Peyer's patch (tissue), 4 donors: ENCODE results near the gene CENPF. TPM values are rescaled to one million over a fixed set of nuclear protein-coding genes. Genes with fewer than 3 reads are reported as not detected.

Experiments used
- DNase-seq, 3 donors: peaks; one replicate each; pipeline ENCODE4 v3.0.0-alpha.2; 2017 to 2019
- H3K27ac ChIP-seq, 4 donors: fragments of 200-600 bp; sonication (generic); one replicate each; pipeline ENCODE4 v1.5.1; 2016 to 2019
- H3K27me3 ChIP-seq, 2 donors: fragments of 200-600 bp; sonication (generic); one replicate each; pipeline ENCODE4 v1.5.1; 2019
- H3K36me3 ChIP-seq, 3 donors: fragments of 200-600 bp; sonication (generic); one replicate each; pipeline ENCODE4 v1.5.1; 2016 to 2019
- H3K4me1 ChIP-seq, 4 donors: fragments of 200-600 bp; sonication (generic); one replicate each; pipeline ENCODE4 v1.5.1; 2016 to 2019
- H3K4me3 ChIP-seq, 4 donors: fragments of 200-600 bp; sonication (generic); 1 replicate in 3 of 4; 2 replicates in 1 of 4; pipeline ENCODE4 v1.5.1; 2016 to 2019; ENCODE audit warnings: mild to moderate bottlenecking in 1 of 4
- H3K9me3 ChIP-seq, 4 donors: fragments of 200-600 bp; sonication (generic); one replicate each; pipeline ENCODE4 v1.5.1; 2016 to 2019; ENCODE audit warnings: mild to moderate bottlenecking in 1 of 4
- POLR2A ChIP-seq, 2 donors: fragments of 450-650 bp; IDR thresholded peaks; one replicate each; pipeline ENCODE4 v1.5.1; 2017; ENCODE audit warnings: antibody characterized with exemption in 2 of 2, mild to moderate bottlenecking in 2 of 2, moderate library complexity in 2 of 2
- total RNA-seq, 4 donors: library from RNA; depleted of rRNA; stranded (reverse); fragments of >200 nt; gene quantifications; one replicate each; pipeline ENCODE4 v1.1.0, GENCODE V29; 2016
- TF ChIP-seq, protein P1 (sequence below), 6 experiments: fragments of 450-650 bp in 4 of 6; fragments of 200-600 bp in 2 of 6; sonication (generic) in 1 of 6; IDR thresholded peaks; one replicate each; pipeline ENCODE4 v1.5.1; 2017 to 2019; ENCODE audit warnings: antibody characterized with exemption in 6 of 6, mild to moderate bottlenecking in 3 of 6, moderate library complexity in 1 of 6

CENPF gene
- total RNA-seq, 4 donors from 2014 or later, result 6.1 to 23.9 (median 8.0) TPM

DNA sequence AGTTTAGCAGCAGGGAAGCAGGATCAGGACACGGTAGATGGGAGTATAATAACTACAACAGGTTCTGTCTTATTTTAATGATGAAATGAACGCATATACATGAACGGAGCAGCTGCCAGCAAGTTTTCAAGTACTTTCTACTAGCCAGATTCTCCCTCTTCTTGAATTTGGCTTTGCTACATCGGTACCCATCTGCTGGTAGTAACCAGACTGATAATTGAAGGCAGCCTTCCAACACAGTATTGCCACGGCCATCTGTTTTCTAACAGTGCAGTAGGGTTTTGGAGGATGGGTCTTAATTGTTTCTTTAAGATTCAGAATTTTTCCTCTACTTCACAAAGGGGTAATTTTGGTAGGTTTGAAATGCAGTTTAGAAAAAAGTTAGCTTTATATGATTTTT lies 33.4 kb downstream of the CENPF start:
- TF ChIP-seq, protein P1, sequence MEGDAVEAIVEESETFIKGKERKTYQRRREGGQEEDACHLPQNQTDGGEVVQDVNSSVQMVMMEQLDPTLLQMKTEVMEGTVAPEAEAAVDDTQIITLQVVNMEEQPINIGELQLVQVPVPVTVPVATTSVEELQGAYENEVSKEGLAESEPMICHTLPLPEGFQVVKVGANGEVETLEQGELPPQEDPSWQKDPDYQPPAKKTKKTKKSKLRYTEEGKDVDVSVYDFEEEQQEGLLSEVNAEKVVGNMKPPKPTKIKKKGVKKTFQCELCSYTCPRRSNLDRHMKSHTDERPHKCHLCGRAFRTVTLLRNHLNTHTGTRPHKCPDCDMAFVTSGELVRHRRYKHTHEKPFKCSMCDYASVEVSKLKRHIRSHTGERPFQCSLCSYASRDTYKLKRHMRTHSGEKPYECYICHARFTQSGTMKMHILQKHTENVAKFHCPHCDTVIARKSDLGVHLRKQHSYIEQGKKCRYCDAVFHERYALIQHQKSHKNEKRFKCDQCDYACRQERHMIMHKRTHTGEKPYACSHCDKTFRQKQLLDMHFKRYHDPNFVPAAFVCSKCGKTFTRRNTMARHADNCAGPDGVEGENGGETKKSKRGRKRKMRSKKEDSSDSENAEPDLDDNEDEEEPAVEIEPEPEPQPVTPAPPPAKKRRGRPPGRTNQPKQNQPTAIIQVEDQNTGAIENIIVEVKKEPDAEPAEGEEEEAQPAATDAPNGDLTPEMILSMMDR (IDR thresholded peaks at IDR 0.05), result no peak
- TF ChIP-seq POLR2A (IDR thresholded peaks at IDR 0.05), result no peak
- H3K27me3 ChIP-seq, result no peaks in the 10 kb centered on the region
- no peaks in the 10 kb centered on the region for H3K4me1 ChIP-seq
- H3K4me3 ChIP-seq, result no peak overlapping the region
- DNase-seq, result no peak
- H3K36me3 ChIP-seq, result no peaks in the 10 kb centered on the region
- H3K27ac ChIP-seq, result no peak overlapping the region
- no peaks in the 10 kb centered on the region for H3K9me3 ChIP-seq

DNA sequence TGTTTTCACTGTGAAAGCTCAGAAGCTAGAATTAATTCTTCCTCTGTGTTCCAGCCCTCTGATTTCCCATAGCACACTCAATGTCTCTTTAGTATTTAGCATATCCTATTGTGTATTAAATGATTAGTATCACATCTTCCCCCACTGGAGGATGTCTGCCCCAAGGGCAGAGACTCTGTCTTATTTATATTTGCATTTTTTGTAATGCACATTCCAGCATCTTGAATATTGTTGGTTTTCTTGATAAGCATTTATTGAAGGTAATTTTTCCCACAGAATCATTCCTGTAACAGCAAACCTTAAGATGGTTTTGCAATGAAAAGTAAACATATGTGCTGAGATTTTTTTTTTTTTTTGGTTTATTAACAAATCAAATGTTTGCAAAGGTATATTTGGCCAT lies 34.1 kb downstream of the CENPF start:
- Histone ChIP-seq H3K4me3 (no peak overlapping the region), H3K4me1 (no peaks in the 10 kb centered on the region), H3K36me3 (no peaks in the 10 kb centered on the region), H3K27me3 (no peaks in the 10 kb centered on the region), H3K27ac (no peak overlapping the region), H3K9me3 (no peaks in the 10 kb centered on the region)
- no peak for DNase-seq
- TF ChIP-seq, protein P1 (IDR thresholded peaks at IDR 0.05), result no peak
- no peak for TF ChIP-seq POLR2A (IDR thresholded peaks at IDR 0.05)

DNA sequence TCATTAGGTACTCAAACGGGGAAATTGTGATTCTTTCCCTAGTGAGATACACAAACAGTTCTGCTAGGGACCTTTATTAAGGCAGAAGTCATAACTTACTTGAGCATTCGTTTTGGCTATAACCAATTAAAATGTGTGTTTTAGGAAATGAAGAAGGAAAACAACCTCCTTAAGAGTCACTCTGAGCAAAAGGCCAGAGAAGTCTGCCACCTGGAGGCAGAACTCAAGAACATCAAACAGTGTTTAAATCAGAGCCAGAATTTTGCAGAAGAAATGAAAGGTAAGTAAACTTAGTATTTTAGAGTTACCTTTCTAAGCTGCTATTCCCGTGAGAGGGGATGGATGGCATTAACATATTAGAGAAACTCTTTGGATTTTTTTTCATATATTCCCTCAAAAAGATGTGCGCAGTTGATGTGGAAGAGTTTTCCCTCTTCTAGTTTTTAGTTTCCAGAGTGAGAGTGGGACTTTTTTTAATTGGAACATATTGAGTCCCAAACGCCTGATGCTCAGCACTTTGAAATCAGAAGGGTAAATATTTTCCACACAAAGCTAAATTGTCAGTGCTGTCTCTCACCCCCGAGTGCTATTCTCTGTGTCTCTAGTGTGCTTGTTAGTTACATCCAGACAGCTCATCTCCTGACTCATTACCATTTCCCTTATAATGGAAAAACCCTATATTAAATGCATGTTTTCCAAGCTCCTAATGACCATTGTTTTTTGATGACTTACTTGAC lies 34.9 kb downstream of the CENPF start:
- Histone ChIP-seq H3K9me3 (no peaks in the 10 kb centered on the region), H3K27ac (no peak overlapping the region), H3K4me3 (no peak overlapping the region), H3K27me3 (no peaks in the 10 kb centered on the region), H3K4me1 (no peaks in the 10 kb centered on the region), H3K36me3 (no peaks in the 10 kb centered on the region)
- TF ChIP-seq POLR2A (IDR thresholded peaks at IDR 0.05), result no peak
- TF ChIP-seq, protein P1 (IDR thresholded peaks at IDR 0.05), result peak in 5 of 6 experiments; percentile 17 to 64 (median 55)
- peak in 1 of 3 donors; percentile 57 for DNase-seq

DNA sequence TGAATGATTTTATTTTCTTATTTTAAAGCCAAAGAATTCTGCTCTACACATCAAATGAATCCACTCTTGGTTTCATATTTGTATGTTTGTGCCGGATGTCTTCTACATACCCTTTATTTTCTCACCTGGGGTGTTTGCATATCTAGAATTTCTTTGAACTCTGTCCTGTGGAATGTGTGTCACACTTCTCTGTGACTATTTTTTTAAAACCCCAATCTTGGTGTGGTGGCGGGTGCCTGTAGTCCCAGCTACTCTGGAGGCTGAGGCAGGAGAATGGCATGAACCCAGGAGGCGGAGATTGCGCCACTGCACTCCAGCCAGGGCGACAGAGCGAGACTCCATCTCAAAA lies 35.4 kb downstream of the CENPF start:
- no peak for TF ChIP-seq POLR2A (IDR thresholded peaks at IDR 0.05)
- TF ChIP-seq, protein P1 (IDR thresholded peaks at IDR 0.05), result no peak
- Histone ChIP-seq H3K36me3 (no peaks in the 10 kb centered on the region), H3K9me3 (no peaks in the 10 kb centered on the region), H3K27me3 (no peaks in the 10 kb centered on the region), H3K4me3 (no peak overlapping the region), H3K4me1 (no peaks in the 10 kb centered on the region), H3K27ac (no peak overlapping the region)
- no peak for DNase-seq

DNA sequence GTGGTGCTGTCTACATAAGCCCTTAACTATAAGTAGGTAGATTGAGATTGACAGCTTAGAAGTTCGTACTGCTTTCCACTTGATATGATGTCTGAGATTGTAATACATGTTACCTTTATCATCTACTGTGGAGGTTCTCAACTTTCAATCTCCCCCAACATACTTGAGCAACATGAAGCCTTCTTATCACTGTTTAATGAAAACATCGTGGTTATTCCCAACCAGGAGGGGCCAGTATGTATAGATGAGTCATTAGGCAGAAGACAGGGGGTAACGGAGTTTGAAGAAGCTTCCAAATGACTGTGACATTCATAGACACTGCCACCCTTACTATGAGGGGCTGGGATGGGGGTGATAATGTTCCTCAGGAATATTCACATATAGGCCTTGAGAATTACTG lies 36.0 kb downstream of the CENPF start:
- H3K27ac ChIP-seq, result no peak overlapping the region
- no peaks in the 10 kb centered on the region for H3K36me3 ChIP-seq
- no peaks in the 10 kb centered on the region for H3K9me3 ChIP-seq
- DNase-seq, result no peak
- no peak overlapping the region for H3K4me3 ChIP-seq
- TF ChIP-seq, protein P1 (IDR thresholded peaks at IDR 0.05), result no peak
- no peak for TF ChIP-seq POLR2A (IDR thresholded peaks at IDR 0.05)
- H3K27me3 ChIP-seq, result no peaks in the 10 kb centered on the region
- no peaks in the 10 kb centered on the region for H3K4me1 ChIP-seq
